Loucy (cell line): Measurements from ENCODE around the gene ASCC1.

Source experiments
- EZH2phosphoT487 ChIP-seq: fragments of 200-600 bp; IDR thresholded peaks from 2 replicates; pipeline ENCODE4 v1.6.1; 2018; ENCODE audit warnings: antibody characterized with exemption, mild to moderate bottlenecking, moderate library complexity, borderline replicate concordance
- TF ChIP-seq, protein P1 (sequence below): fragments of 200-600 bp; sonication (generic); conservative IDR thresholded peaks from 2 replicates; pipeline ENCODE4 v1.5.1; 2014; ENCODE audit warnings: mild to moderate bottlenecking, antibody characterized with exemption, low read length

DNA sequence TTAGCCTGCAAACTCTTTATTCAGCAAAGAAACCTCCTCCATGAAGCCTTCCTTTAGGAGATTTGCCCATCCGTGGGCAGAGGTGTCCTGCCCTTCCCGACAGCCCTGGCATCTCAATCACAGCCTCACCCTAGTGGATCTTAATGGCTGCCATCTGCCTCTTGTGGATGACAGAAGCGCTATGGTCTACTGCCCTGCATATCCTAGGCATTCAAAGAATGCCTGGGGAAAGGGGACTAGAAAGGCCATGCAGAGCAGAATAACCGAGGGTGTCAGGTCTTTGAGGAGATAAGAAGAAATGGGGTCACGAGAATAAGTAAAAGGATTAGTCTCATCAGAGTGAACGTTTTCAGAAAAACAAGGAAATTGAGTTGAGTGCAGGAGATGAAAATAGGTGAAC is 70.0 kb downstream of the ASCC1 start:
- no peak for TF ChIP-seq EZH2phosphoT487
- TF ChIP-seq, protein P1, sequence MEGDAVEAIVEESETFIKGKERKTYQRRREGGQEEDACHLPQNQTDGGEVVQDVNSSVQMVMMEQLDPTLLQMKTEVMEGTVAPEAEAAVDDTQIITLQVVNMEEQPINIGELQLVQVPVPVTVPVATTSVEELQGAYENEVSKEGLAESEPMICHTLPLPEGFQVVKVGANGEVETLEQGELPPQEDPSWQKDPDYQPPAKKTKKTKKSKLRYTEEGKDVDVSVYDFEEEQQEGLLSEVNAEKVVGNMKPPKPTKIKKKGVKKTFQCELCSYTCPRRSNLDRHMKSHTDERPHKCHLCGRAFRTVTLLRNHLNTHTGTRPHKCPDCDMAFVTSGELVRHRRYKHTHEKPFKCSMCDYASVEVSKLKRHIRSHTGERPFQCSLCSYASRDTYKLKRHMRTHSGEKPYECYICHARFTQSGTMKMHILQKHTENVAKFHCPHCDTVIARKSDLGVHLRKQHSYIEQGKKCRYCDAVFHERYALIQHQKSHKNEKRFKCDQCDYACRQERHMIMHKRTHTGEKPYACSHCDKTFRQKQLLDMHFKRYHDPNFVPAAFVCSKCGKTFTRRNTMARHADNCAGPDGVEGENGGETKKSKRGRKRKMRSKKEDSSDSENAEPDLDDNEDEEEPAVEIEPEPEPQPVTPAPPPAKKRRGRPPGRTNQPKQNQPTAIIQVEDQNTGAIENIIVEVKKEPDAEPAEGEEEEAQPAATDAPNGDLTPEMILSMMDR: no peak
